Thoracic aorta (tissue), 2 donors: ENCODE measurements around the gene SCOC. TPM values are rescaled to one million over a fixed set of nuclear protein-coding genes. Genes with fewer than 3 reads are reported as not detected.

Experiments used
- ATAC-seq: fragments of 150-250 bp; one replicate; pipeline ENCODE4 v1.8.0; 2017; ENCODE audit warnings: low read depth; ENCODE audit not compliant: insufficient number of reproducible peaks, low FRiP score
- DNase-seq: peaks from one replicate; pipeline ENCODE4 v3.0.0-alpha.2; 2020; ENCODE audit warnings: low spot score
- H3K27ac ChIP-seq, 2 donors: fragments of 200-600 bp; sonication (generic); 1 replicate in 1 of 2; 2 replicates in 1 of 2; pipeline ENCODE4 v1.5.1; 2016; ENCODE audit warnings: mild to moderate bottlenecking in 2 of 2, moderate library complexity in 2 of 2
- H3K27me3 ChIP-seq: fragments of 200-600 bp; sonication (generic); replicated peaks from 2 replicates; pipeline ENCODE4 v1.6.0; 2016; ENCODE audit warnings: mild to moderate bottlenecking; ENCODE audit not compliant: insufficient read depth
- H3K36me3 ChIP-seq: fragments of 200-600 bp; sonication (generic); one replicate; pipeline ENCODE4 v1.5.1; 2016
- H3K4me1 ChIP-seq, 2 donors: fragments of 200-600 bp; sonication (generic); 1 replicate in 1 of 2; 2 replicates in 1 of 2; pipeline versions ENCODE4 v1.5.1 to v1.6.0; 2016; ENCODE audit warnings: low read depth in 2 of 2, mild to moderate bottlenecking in 1 of 2; ENCODE audit not compliant: control insufficient read depth in 1 of 2
- H3K4me3 ChIP-seq: fragments of 200-600 bp; sonication (generic); 2 replicates; pipeline ENCODE4 v1.5.1; 2016; ENCODE audit warnings: mild to moderate bottlenecking
- H3K9me3 ChIP-seq: fragments of 200-600 bp; sonication (generic); 2 replicates; pipeline ENCODE4 v1.5.1; 2016
- CTCF ChIP-seq: fragments of 200-600 bp; sonication (generic); IDR thresholded peaks from one replicate; pipeline ENCODE4 v1.5.1; 2019; ENCODE audit warnings: antibody characterized with exemption
- total RNA-seq, 2 donors: library from RNA; depleted of rRNA; stranded (reverse); fragments of >200 nt; gene quantifications; one replicate each; pipeline versions ENCODE4 v1.1.0 to v1.2.3, GENCODE V29; 2016

SCOC gene
- total RNA-seq, 2 donors from 2014 or later = 32.0 to 34.4 TPM

GRCh38 chr4:140351093-140352075 is 22.1 kb upstream of the SCOC start:
- no peak for TF ChIP-seq CTCF
- Histone ChIP-seq H3K4me1 (no peaks in the 10 kb centered on the region), H3K27me3 (no peaks in the 10 kb centered on the region), H3K27ac (no peak overlapping the region), H3K9me3 (no peaks in the 10 kb centered on the region), H3K36me3 (no peaks in the 10 kb centered on the region), H3K4me3 (no peak overlapping the region)
- no peak for ATAC-seq
- no peak for DNase-seq

GRCh38 chr4:140353786-140354185 is 19.7 kb upstream of the SCOC start:
- no peak for ATAC-seq
- Histone ChIP-seq H3K36me3 (no peaks in the 10 kb centered on the region), H3K4me1 (no peaks in the 10 kb centered on the region), H3K27ac (no peak overlapping the region), H3K27me3 (no peaks in the 10 kb centered on the region), H3K9me3 (no peaks in the 10 kb centered on the region), H3K4me3 (no peak overlapping the region)
- TF ChIP-seq CTCF = no peak
- DNase-seq = no peak

GRCh38 chr4:140355288-140355687 is 18.2 kb upstream of the SCOC start:
- no peaks in the 10 kb centered on the region for H3K27me3 ChIP-seq
- H3K9me3 ChIP-seq = no peaks in the 10 kb centered on the region
- TF ChIP-seq CTCF = no peak

GRCh38 chr4:140357868-140358267 is 15.6 kb upstream of the SCOC start:
- no peaks in the 10 kb centered on the region for H3K9me3 ChIP-seq
- ATAC-seq (no peak), DNase-seq (no peak)
- H3K4me3 ChIP-seq = no peak overlapping the region
- no peak for TF ChIP-seq CTCF
- no peaks in the 10 kb centered on the region for H3K36me3 ChIP-seq
- no peaks in the 10 kb centered on the region for H3K27me3 ChIP-seq
- H3K27ac ChIP-seq = no peak overlapping the region
- H3K4me1 ChIP-seq = no peaks in the 10 kb centered on the region

More at GRCh38 chr4:140355288-140355687, 18.2 kb upstream of the SCOC start:
- DNase-seq = no peak
- no peak overlapping the region for H3K4me3 ChIP-seq
- H3K36me3 ChIP-seq = no peaks in the 10 kb centered on the region
- H3K27ac ChIP-seq = no peak overlapping the region
- no peaks in the 10 kb centered on the region for H3K4me1 ChIP-seq
- ATAC-seq = no peak

GRCh38 chr4:140358281-140358680 is 15.2 kb upstream of the SCOC start:
- no peaks in the 10 kb centered on the region for H3K27me3 ChIP-seq
- no peak overlapping the region for H3K27ac ChIP-seq
- no peak for ATAC-seq
- no peaks in the 10 kb centered on the region for H3K9me3 ChIP-seq
- no peak for TF ChIP-seq CTCF
- H3K4me3 ChIP-seq = no peak overlapping the region
- DNase-seq = no peak
- no peaks in the 10 kb centered on the region for H3K4me1 ChIP-seq
- H3K36me3 ChIP-seq = no peaks in the 10 kb centered on the region
